DND-41 (cell line): ENCODE data around the gene SHB.

ENCODE experiments used
- EZH2 ChIP-seq: IDR thresholded peaks from 3 replicates; pipeline ENCODE4 v1.6.1; 2012; ENCODE audit warnings: borderline replicate concordance, low read depth, mild to moderate bottlenecking, moderate library complexity, low read length, inconsistent platforms; ENCODE audit not compliant: severe bottlenecking
- TF ChIP-seq, protein P1 (sequence below): IDR thresholded peaks from 2 replicates; pipeline ENCODE4 v1.5.1; 2012; ENCODE audit warnings: borderline replicate concordance, low read length, moderate library complexity, mild to moderate bottlenecking; ENCODE audit not compliant: poor library complexity, severe bottlenecking; ENCODE audit errors: extremely low read depth

DNA sequence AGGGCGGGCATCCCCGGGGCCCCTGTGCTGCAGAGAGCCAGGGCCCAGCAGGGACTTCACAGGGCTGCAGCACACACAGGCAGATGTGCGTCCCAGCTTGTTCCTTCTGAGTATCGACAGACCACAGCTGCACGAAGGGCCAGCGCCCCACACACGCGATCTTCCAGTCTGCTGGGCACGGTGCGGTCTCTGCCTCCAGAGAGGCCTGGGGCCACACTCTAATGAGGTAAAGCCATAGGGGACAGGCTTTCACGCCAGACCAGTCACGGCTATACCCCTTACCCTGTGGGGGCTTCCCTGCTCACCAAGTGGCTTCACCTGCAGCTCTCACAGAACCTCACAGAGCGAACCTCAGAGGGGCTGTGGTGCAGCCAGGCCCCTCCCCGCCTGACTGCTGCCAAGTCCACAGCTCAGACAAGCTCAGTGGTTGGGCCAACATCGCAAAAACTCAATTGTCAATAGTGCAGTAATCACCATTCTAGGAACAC is 82.2 kb downstream of the SHB start:
- TF ChIP-seq, protein P1, sequence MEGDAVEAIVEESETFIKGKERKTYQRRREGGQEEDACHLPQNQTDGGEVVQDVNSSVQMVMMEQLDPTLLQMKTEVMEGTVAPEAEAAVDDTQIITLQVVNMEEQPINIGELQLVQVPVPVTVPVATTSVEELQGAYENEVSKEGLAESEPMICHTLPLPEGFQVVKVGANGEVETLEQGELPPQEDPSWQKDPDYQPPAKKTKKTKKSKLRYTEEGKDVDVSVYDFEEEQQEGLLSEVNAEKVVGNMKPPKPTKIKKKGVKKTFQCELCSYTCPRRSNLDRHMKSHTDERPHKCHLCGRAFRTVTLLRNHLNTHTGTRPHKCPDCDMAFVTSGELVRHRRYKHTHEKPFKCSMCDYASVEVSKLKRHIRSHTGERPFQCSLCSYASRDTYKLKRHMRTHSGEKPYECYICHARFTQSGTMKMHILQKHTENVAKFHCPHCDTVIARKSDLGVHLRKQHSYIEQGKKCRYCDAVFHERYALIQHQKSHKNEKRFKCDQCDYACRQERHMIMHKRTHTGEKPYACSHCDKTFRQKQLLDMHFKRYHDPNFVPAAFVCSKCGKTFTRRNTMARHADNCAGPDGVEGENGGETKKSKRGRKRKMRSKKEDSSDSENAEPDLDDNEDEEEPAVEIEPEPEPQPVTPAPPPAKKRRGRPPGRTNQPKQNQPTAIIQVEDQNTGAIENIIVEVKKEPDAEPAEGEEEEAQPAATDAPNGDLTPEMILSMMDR = no peak
- TF ChIP-seq EZH2 = no peak
